WTC11 (cell line): ENCODE data around the gene MMP21. TPM values are rescaled to one million over a fixed set of nuclear protein-coding genes. Genes with fewer than 3 reads are reported as not detected.

Experiments
- ATAC-seq: fragments of 200-7000 bp; cut with Tn5 transposase; 2 replicates; pipeline ENCODE4 v1.10.0; 2021; ENCODE audit warnings: mild to moderate bottlenecking, moderate library complexity
- CTCF ChIA-PET: fragments of 300-600 bp; sonication (Branson Sonifier 250); formaldehyde crosslinking; loops from one replicate; lab custom pipeline; 2021; ENCODE audit warnings: antibody characterized with exemption; lab: Charles Lee
- POLR2A ChIA-PET: fragments of 350-600 bp; sonication (Branson Sonifier 250); formaldehyde crosslinking; loops from one replicate; lab custom pipeline; 2021; ENCODE audit warnings: antibody characterized with exemption; lab: Charles Lee
- DNase-seq: peaks from one replicate; pipeline ENCODE4 v3.0.0; 2021; ENCODE audit warnings: low spot score
- H3K27ac Mint-ChIP-seq: 2 replicates; pipeline ENCODE4 v1.8.0; 2021; ENCODE audit warnings: mixed read lengths
- H3K27me3 Mint-ChIP-seq: 2 replicates; pipeline ENCODE4 v1.8.0; 2021; ENCODE audit warnings: low read depth, mild to moderate bottlenecking, moderate library complexity, mixed read lengths
- H3K36me3 Mint-ChIP-seq: 2 replicates; pipeline ENCODE4 v1.8.0; 2021; ENCODE audit warnings: mixed read lengths
- H3K4me1 Mint-ChIP-seq: 2 replicates; pipeline ENCODE4 v1.8.0; 2022; ENCODE audit warnings: mixed read lengths
- H3K4me3 Mint-ChIP-seq: 2 replicates; pipeline ENCODE4 v1.8.0; 2021; ENCODE audit warnings: mild to moderate bottlenecking, moderate library complexity, mixed read lengths
- H3K9me3 Mint-ChIP-seq: 2 replicates; pipeline ENCODE4 v1.8.0; 2021; ENCODE audit warnings: mixed read lengths
- ETV6 ChIP-seq: sonication (generic); formaldehyde crosslinking; IDR thresholded peaks from 2 replicates; pipeline ENCODE4 v1.8.1; 2022; ENCODE audit warnings: mild to moderate bottlenecking, missing genetic modification reagents
- FOXP1 ChIP-seq: sonication (generic); formaldehyde crosslinking; IDR thresholded peaks from 2 replicates; pipeline ENCODE4 v1.8.0; 2022; ENCODE audit warnings: missing genetic modification reagents, mild to moderate bottlenecking, moderate library complexity, borderline replicate concordance
- HMGA2 ChIP-seq: fragments of 250-450 bp; sonication (Bioruptor Pico); IDR thresholded peaks from 2 replicates; pipeline ENCODE4 v1.4.0; 2021; ENCODE audit warnings: mild to moderate bottlenecking, moderate library complexity
- NFYB ChIP-seq: sonication (generic); formaldehyde crosslinking; conservative IDR thresholded peaks from 2 replicates; pipeline ENCODE4 v1.8.0; 2022; ENCODE audit warnings: low read depth, missing genetic modification reagents
- NR1H2 ChIP-seq: sonication (generic); formaldehyde crosslinking; IDR thresholded peaks from 2 replicates; pipeline ENCODE4 v1.9.0; 2021; ENCODE audit warnings: mild to moderate bottlenecking, moderate library complexity, missing genetic modification reagents
- total RNA-seq: library from RNA; stranded (reverse); gene quantifications from 3 replicates; pipeline ENCODE4 v1.2.3, GENCODE V29; 2021
- TF ChIP-seq, protein P1 (sequence below): sonication (generic); formaldehyde crosslinking; IDR thresholded peaks from 2 replicates; pipeline ENCODE4 v1.8.0; 2022; ENCODE audit warnings: mild to moderate bottlenecking, missing genetic modification reagents
- TF ChIP-seq, protein P2 (sequence below): sonication (generic); formaldehyde crosslinking; IDR thresholded peaks from 2 replicates; pipeline ENCODE4 v1.8.1; 2022; ENCODE audit warnings: low read depth, missing genetic modification reagents, borderline replicate concordance
- TF ChIP-seq, protein P3 (sequence below): fragments of 250-450 bp; sonication (Bioruptor Pico); IDR thresholded peaks from 2 replicates; pipeline ENCODE4 v1.9.0; 2021; ENCODE audit warnings: moderate library complexity, mild to moderate bottlenecking, inconsistent platforms, borderline replicate concordance
- TF ChIP-seq, protein P4 (sequence below): sonication (generic); formaldehyde crosslinking; IDR thresholded peaks from 2 replicates; pipeline ENCODE4 v1.8.0; 2023; ENCODE audit warnings: mild to moderate bottlenecking, missing genetic modification reagents
- TF ChIP-seq, protein P5 (sequence below): sonication (generic); formaldehyde crosslinking; IDR thresholded peaks from 2 replicates; pipeline ENCODE4 v1.8.1; 2023; ENCODE audit warnings: mild to moderate bottlenecking, missing genetic modification reagents
- TF ChIP-seq, protein P6 (sequence below): sonication (generic); formaldehyde crosslinking; IDR thresholded peaks from 2 replicates; pipeline ENCODE4 v1.8.1; 2023; ENCODE audit warnings: mild to moderate bottlenecking, missing genetic modification reagents, moderate library complexity
- TF ChIP-seq, protein P7 (sequence below): sonication (generic); formaldehyde crosslinking; IDR thresholded peaks from 2 replicates; pipeline ENCODE4 v1.8.0; 2023; ENCODE audit warnings: missing genetic modification reagents, mild to moderate bottlenecking, borderline replicate concordance

Gene MMP21
- total RNA-seq, 1 experiment from 2014 or later: not detected

DNA sequence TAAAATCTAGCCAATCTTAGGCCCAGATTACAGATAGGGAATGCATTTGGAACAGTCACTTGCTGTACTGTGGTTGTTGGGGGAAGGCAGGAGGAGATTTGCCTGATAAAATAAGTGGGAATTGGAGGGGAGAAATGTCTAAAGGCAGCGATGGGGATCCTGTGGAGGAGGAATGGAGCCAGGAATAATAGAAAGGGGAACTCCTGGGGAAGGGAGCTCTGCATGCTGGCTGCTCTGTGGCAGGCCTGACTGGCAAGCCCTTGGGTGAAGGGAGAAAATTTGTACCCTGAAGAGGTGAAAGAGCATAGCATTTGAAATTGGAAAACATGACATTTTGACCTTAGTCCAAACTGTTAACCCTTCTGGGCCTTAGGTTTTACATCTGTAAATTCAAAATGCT is 13.7 kb downstream of the MMP21 start:
- H3K27ac Mint-ChIP-seq: peak overlapping the region; percentile 51; the same call in 1 of the 2 replicates
- TF ChIP-seq HMGA2 (CRISPR knock-in tag) (no peak), NFYB (CRISPR knock-in tag) (no peak), FOXP1 (CRISPR knock-in tag) (no peak)
- TF ChIP-seq, protein P1, sequence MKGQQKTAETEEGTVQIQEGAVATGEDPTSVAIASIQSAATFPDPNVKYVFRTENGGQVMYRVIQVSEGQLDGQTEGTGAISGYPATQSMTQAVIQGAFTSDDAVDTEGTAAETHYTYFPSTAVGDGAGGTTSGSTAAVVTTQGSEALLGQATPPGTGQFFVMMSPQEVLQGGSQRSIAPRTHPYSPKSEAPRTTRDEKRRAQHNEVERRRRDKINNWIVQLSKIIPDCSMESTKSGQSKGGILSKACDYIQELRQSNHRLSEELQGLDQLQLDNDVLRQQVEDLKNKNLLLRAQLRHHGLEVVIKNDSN (CRISPR knock-in tag): no peak
- TF ChIP-seq, all 79 proteins: peak for 0
- DNase-seq: no peak

DNA sequence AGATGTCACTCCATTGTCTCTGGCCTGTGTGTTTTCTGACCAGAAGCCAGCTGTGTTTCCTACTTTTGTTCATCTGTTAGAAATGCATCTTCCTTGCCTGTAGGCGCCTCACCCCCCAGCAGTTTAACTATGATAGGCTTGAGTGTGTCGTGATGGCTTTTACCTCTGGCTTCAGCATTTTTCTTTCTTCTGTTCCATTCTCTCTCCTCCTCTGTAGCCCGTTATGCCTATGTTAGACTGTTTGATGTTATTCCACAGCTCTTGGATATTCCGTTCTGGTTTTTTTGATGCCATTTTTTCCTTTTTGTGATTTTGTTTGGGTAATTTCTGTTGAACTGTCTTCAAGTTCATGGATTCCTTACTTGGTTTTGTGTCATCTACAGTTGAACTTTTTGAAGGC is 17.9 kb downstream of the MMP21 start:
- ATAC-seq (no peak), DNase-seq (no peak)
- Mint-ChIP-seq H3K4me1 (peaks cover 16% of the 10 kb centered on the region), H3K27ac (no peak overlapping the region), H3K27me3 (no peaks in the 10 kb centered on the region), H3K4me3 (no peak overlapping the region), H3K36me3 (peaks cover 57% of the 10 kb centered on the region), H3K9me3 (no peaks in the 10 kb centered on the region)
- POLR2A ChIA-PET: no interaction called here
- TF ChIP-seq, protein P2, sequence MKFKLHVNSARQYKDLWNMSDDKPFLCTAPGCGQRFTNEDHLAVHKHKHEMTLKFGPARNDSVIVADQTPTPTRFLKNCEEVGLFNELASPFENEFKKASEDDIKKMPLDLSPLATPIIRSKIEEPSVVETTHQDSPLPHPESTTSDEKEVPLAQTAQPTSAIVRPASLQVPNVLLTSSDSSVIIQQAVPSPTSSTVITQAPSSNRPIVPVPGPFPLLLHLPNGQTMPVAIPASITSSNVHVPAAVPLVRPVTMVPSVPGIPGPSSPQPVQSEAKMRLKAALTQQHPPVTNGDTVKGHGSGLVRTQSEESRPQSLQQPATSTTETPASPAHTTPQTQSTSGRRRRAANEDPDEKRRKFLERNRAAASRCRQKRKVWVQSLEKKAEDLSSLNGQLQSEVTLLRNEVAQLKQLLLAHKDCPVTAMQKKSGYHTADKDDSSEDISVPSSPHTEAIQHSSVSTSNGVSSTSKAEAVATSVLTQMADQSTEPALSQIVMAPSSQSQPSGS (CRISPR knock-in tag): no peak
- TF ChIP-seq, protein P3, sequence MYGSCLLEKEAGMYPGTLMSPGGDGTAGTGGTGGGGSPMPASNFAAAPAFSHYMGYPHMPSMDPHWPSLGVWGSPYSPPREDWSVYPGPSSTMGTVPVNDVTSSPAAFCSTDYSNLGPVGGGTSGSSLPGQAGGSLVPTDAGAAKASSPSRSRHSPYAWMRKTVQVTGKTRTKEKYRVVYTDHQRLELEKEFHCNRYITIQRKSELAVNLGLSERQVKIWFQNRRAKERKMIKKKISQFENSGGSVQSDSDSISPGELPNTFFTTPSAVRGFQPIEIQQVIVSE (CRISPR knock-in tag): no peak
- CTCF ChIA-PET: interaction anchor here (0.8 kb wide), 1 partner anchor 387 kb away, joined by 3 read pairs; no protein-coding TSS in a partner anchor

More for the DNA sequence above, 13.7 kb downstream of the MMP21 start:
- peaks cover 47% of the 10 kb centered on the region for H3K36me3 Mint-ChIP-seq
- H3K9me3 Mint-ChIP-seq: no peaks in the 10 kb centered on the region
- peaks cover 16% of the 10 kb centered on the region for H3K4me1 Mint-ChIP-seq
- ChIA-PET POLR2A (no interaction called here), CTCF (no interaction called here)
- ATAC-seq: no peak
- no peaks in the 10 kb centered on the region for H3K27me3 Mint-ChIP-seq
- H3K4me3 Mint-ChIP-seq: no peak overlapping the region

DNA sequence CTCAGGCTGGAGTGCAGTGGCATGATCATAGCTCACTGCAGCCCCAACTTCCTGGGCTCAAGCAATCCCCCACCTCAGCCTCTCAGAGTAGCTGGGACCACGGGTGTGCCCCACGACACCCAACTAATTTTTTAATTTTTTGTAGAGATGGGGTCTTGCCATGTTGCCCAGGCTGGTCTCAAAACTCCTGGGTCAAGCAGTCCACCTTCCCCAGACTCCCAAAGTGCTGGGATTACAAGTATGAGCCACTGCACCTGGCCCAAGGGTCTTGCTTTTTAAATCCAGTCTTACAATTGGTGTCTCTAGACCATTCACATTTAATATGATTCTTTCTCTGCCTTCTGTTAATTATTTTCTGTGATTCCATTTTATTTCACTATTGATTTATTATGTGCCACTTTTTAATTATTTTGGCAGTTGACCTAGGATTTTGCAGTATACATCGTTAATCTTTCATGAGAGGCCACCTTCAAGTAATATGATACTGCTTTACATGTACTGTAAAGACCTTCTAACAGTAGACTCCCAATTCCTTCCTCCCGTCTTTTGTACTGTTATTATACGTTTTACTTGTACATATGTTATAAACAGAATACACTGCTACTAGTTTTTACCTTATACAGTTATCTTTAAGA is 18.7 kb downstream of the MMP21 start:
- CTCF ChIA-PET: no interaction called here
- no peaks in the 10 kb centered on the region for H3K9me3 Mint-ChIP-seq
- peaks cover 58% of the 10 kb centered on the region for H3K36me3 Mint-ChIP-seq
- TF ChIP-seq NR1H2 (CRISPR knock-in tag) (no peak), ETV6 (CRISPR knock-in tag) (no peak)
- TF ChIP-seq, protein P4, sequence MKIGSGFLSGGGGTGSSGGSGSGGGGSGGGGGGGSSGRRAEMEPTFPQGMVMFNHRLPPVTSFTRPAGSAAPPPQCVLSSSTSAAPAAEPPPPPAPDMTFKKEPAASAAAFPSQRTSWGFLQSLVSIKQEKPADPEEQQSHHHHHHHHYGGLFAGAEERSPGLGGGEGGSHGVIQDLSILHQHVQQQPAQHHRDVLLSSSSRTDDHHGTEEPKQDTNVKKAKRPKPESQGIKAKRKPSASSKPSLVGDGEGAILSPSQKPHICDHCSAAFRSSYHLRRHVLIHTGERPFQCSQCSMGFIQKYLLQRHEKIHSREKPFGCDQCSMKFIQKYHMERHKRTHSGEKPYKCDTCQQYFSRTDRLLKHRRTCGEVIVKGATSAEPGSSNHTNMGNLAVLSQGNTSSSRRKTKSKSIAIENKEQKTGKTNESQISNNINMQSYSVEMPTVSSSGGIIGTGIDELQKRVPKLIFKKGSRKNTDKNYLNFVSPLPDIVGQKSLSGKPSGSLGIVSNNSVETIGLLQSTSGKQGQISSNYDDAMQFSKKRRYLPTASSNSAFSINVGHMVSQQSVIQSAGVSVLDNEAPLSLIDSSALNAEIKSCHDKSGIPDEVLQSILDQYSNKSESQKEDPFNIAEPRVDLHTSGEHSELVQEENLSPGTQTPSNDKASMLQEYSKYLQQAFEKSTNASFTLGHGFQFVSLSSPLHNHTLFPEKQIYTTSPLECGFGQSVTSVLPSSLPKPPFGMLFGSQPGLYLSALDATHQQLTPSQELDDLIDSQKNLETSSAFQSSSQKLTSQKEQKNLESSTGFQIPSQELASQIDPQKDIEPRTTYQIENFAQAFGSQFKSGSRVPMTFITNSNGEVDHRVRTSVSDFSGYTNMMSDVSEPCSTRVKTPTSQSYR (CRISPR knock-in tag): no peak
- TF ChIP-seq, protein P5, sequence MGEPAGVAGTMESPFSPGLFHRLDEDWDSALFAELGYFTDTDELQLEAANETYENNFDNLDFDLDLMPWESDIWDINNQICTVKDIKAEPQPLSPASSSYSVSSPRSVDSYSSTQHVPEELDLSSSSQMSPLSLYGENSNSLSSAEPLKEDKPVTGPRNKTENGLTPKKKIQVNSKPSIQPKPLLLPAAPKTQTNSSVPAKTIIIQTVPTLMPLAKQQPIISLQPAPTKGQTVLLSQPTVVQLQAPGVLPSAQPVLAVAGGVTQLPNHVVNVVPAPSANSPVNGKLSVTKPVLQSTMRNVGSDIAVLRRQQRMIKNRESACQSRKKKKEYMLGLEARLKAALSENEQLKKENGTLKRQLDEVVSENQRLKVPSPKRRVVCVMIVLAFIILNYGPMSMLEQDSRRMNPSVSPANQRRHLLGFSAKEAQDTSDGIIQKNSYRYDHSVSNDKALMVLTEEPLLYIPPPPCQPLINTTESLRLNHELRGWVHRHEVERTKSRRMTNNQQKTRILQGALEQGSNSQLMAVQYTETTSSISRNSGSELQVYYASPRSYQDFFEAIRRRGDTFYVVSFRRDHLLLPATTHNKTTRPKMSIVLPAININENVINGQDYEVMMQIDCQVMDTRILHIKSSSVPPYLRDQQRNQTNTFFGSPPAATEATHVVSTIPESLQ (CRISPR knock-in tag): no peak
- TF ChIP-seq, protein P2 (CRISPR knock-in tag): no peak
- TF ChIP-seq, protein P6, sequence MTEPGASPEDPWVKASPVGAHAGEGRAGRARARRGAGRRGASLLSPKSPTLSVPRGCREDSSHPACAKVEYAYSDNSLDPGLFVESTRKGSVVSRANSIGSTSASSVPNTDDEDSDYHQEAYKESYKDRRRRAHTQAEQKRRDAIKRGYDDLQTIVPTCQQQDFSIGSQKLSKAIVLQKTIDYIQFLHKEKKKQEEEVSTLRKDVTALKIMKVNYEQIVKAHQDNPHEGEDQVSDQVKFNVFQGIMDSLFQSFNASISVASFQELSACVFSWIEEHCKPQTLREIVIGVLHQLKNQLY (CRISPR knock-in tag): no peak
- TF ChIP-seq, protein P7, sequence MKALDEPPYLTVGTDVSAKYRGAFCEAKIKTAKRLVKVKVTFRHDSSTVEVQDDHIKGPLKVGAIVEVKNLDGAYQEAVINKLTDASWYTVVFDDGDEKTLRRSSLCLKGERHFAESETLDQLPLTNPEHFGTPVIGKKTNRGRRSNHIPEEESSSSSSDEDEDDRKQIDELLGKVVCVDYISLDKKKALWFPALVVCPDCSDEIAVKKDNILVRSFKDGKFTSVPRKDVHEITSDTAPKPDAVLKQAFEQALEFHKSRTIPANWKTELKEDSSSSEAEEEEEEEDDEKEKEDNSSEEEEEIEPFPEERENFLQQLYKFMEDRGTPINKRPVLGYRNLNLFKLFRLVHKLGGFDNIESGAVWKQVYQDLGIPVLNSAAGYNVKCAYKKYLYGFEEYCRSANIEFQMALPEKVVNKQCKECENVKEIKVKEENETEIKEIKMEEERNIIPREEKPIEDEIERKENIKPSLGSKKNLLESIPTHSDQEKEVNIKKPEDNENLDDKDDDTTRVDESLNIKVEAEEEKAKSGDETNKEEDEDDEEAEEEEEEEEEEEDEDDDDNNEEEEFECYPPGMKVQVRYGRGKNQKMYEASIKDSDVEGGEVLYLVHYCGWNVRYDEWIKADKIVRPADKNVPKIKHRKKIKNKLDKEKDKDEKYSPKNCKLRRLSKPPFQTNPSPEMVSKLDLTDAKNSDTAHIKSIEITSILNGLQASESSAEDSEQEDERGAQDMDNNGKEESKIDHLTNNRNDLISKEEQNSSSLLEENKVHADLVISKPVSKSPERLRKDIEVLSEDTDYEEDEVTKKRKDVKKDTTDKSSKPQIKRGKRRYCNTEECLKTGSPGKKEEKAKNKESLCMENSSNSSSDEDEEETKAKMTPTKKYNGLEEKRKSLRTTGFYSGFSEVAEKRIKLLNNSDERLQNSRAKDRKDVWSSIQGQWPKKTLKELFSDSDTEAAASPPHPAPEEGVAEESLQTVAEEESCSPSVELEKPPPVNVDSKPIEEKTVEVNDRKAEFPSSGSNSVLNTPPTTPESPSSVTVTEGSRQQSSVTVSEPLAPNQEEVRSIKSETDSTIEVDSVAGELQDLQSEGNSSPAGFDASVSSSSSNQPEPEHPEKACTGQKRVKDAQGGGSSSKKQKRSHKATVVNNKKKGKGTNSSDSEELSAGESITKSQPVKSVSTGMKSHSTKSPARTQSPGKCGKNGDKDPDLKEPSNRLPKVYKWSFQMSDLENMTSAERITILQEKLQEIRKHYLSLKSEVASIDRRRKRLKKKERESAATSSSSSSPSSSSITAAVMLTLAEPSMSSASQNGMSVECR (CRISPR knock-in tag): no peak

More for the DNA sequence above, 18.7 kb downstream of the MMP21 start:
- POLR2A ChIA-PET: no interaction called here
- DNase-seq (no peak), ATAC-seq (no peak)
- Mint-ChIP-seq H3K4me3 (no peak overlapping the region), H3K27ac (no peak overlapping the region), H3K4me1 (peaks cover 8% of the 10 kb centered on the region), H3K27me3 (no peaks in the 10 kb centered on the region)
